Mesodermal cell (in vitro differentiated cells): ENCODE results near the gene UNCX.

ENCODE experiments used
- H3K27ac ChIP-seq: 2 replicates; pipeline ENCODE4 v1.7.0; 2013; ENCODE audit warnings: mild to moderate bottlenecking, low read depth, low read length, moderate library complexity; ENCODE audit not compliant: severe bottlenecking
- H3K36me3 ChIP-seq: 2 replicates; pipeline ENCODE4 v1.7.1; 2013; ENCODE audit warnings: mild to moderate bottlenecking, low read length, moderate library complexity; ENCODE audit not compliant: control insufficient read depth, insufficient read depth
- H3K4me1 ChIP-seq: one replicate; pipeline ENCODE4 v1.7.1; 2013; ENCODE audit warnings: mild to moderate bottlenecking, low read length; ENCODE audit not compliant: insufficient read depth, control insufficient read depth, poor library complexity, severe bottlenecking
- H3K4me3 ChIP-seq: 2 replicates; pipeline ENCODE4 v1.7.0; 2013; ENCODE audit warnings: low read length, control low read depth, mild to moderate bottlenecking; ENCODE audit not compliant: insufficient read depth, poor library complexity, severe bottlenecking; ENCODE audit errors: extremely low read depth
- H3K9me3 ChIP-seq: 2 replicates; pipeline ENCODE4 v1.7.1; 2013; ENCODE audit warnings: mild to moderate bottlenecking, low read length, moderate library complexity; ENCODE audit not compliant: control insufficient read depth
- WGBS, 2 experiments: methylation state at CpG; one replicate each; pipeline ENCODE4 v1.1.5; 2013; ENCODE audit warnings: missing lambda C conversion rate in 2 of 2; ENCODE audit not compliant: insufficient coverage in 2 of 2; 5-methylcytosine and 5-hydroxymethylcytosine counted together

UNCX gene

GRCh38 chr7:1227071-1227804, 5.4 kb upstream of the UNCX start:
- H3K27ac ChIP-seq: no peak overlapping the region
- no peak overlapping the region for H3K4me3 ChIP-seq
- 25 to 30% methylated on average over 16 to 18 of the region's 25 CpGs for WGBS, 2 experiments
- H3K4me1 ChIP-seq: peaks cover 4% of the 10 kb centered on the region
- H3K9me3 ChIP-seq: no peaks in the 10 kb centered on the region
- no peaks in the 10 kb centered on the region for H3K36me3 ChIP-seq

GRCh38 chr7:1227814-1228544, 4.7 kb upstream of the UNCX start:
- no peaks in the 10 kb centered on the region for H3K36me3 ChIP-seq
- no peak overlapping the region for H3K4me3 ChIP-seq
- H3K4me1 ChIP-seq: peaks cover 4% of the 10 kb centered on the region
- no peaks in the 10 kb centered on the region for H3K9me3 ChIP-seq
- 2 to 6% methylated on average over 10 of the region's 13 CpGs for WGBS, 2 experiments
- no peak overlapping the region for H3K27ac ChIP-seq

GRCh38 chr7:1228545-1229201, 4.0 kb upstream of the UNCX start:
- Histone ChIP-seq H3K9me3 (no peaks in the 10 kb centered on the region), H3K4me1 (peaks cover 5% of the 10 kb centered on the region), H3K4me3 (no peak overlapping the region), H3K36me3 (no peaks in the 10 kb centered on the region), H3K27ac (no peak overlapping the region)
- 7 to 11% methylated on average over 6 to 9 of the region's 17 CpGs for WGBS, 2 experiments

- Histone ChIP-seq H3K36me3 (no peaks in the 10 kb centered on the region), H3K4me1 (peaks cover 7% of the 10 kb centered on the region), H3K27ac (no peak overlapping the region), H3K9me3 (no peaks in the 10 kb centered on the region), H3K4me3 (no peak overlapping the region)
- WGBS, 2 experiments: 0 to 1% methylated on average over 12 to 47 of the region's 64 CpGs
Observed at GRCh38 chr7:1229202-1229947, 3.3 kb upstream of the UNCX start.

DNA sequence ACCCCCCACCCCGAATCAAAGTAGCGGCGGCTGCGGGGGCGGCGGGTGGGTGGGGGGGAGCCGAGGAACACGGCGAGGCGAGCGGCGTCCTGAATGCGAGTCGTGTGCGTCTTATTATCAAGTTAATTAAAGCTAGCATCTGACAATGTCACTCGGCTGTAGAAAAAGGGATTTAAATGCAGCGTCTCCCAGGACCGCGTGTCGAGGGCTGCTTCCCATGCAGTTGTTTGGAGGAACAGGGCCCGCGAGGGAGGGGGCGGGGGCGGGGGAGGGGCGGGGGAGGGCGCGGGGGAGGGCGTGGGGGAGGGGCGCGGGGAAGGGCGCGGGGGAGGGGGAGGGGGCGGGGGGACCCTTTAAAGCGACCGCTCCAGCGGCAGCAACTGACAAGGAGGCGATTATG, 2.7 kb upstream of the UNCX start:
- Histone ChIP-seq H3K9me3 (no peaks in the 10 kb centered on the region), H3K4me3 (no peak overlapping the region), H3K4me1 (peaks cover 11% of the 10 kb centered on the region), H3K36me3 (no peaks in the 10 kb centered on the region), H3K27ac (no peak overlapping the region)
- 0 to 1% methylated on average over 12 to 14 of the region's 37 CpGs for WGBS, 2 experiments

DNA sequence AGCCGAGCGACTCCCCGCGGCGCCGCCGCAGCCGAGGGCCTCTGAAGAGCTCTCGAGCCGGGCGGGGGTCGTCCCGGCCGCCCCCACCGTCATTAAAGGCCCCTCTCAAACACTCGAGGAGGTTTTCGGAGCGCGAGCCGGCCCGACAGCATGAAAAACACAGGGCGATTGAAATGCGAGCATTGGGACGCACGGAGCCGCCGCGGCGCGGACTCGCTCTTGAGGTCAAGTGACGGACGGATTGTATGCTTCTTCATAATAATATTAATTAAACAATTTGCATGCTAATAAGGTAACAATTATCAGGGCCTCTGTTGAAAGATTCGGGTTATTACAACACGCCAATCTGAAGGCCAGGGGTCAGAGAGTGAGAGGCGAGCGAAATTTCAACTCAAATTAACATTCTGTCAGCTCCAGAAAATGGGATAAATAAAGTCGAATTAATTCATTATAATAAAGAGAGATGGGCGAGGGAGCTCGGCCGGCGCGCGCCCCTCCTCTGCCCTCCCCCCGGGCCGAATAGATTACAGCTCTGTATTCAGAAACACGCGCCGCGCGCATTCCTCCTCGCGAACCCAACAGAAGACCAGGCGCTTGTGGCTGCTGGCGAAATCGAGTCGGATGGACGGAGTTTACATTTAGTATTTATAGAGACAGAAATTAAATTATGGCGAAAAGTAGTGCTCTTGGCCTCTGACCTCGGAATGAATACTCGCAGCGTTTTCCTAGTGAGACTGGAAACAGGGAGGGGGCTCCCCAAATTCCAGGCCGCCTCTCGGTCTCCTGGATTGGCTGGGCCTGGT, 2.1 kb upstream of the UNCX start:
- Histone ChIP-seq H3K4me1 (peaks cover 11% of the 10 kb centered on the region), H3K27ac (no peak overlapping the region), H3K9me3 (no peaks in the 10 kb centered on the region), H3K36me3 (no peaks in the 10 kb centered on the region), H3K4me3 (no peak overlapping the region)
- 1 to 3% methylated on average over 26 to 37 of the region's 64 CpGs for WGBS, 2 experiments

GRCh38 chr7:1231214-1232102, 1.2 kb upstream of the UNCX start:
- 1% methylated on average over 27 to 30 of the region's 40 CpGs for WGBS, 2 experiments
- Histone ChIP-seq H3K9me3 (no peaks in the 10 kb centered on the region), H3K27ac (no peak overlapping the region), H3K36me3 (no peaks in the 10 kb centered on the region), H3K4me1 (peaks cover 11% of the 10 kb centered on the region), H3K4me3 (no peak overlapping the region)

- WGBS, 2 experiments: 0 to 4% methylated on average over 4 to 5 of the region's 12 CpGs
- no peak overlapping the region for H3K4me3 ChIP-seq
- no peaks in the 10 kb centered on the region for H3K36me3 ChIP-seq
- H3K27ac ChIP-seq: no peak overlapping the region
- H3K9me3 ChIP-seq: no peaks in the 10 kb centered on the region
- H3K4me1 ChIP-seq: peaks cover 11% of the 10 kb centered on the region
Observed at GRCh38 chr7:1232103-1232466, 587 bp upstream of the UNCX start.

DNA sequence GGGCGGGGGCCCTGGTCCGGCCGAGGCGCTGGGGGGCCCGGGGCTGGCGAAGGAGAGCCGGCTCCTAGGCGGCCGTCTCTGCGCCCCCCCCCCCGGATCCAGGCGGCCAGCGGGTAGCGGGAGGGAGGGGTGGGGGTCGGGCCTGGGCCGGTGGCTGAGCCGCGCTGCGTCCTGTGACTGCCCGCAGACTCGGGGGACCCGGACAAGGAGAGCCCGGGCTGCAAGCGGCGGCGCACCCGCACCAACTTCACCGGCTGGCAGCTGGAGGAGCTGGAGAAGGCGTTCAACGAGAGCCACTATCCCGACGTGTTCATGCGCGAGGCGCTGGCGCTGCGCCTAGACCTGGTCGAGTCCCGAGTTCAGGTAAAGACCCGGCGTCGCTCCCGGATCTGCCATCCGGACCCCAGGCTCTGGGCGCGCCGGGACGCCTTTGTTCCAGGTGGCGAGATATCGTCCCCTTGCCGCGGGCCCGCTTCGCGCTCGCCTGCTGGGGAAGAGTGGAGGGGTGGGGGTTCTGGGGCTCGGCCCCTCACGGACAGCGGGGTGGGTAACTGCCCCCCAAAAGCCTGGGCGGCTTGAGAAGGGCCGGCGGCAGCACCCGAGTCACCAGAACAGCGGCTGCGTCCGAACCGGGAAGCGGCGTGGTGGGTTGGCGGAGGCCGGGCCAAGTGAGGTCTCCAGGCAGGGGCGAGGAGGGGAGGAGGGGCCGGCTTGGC, 819 bp downstream of the UNCX start:
- Histone ChIP-seq H3K27ac (no peak overlapping the region), H3K9me3 (no peaks in the 10 kb centered on the region), H3K4me3 (no peak overlapping the region), H3K4me1 (peaks cover 11% of the 10 kb centered on the region), H3K36me3 (no peaks in the 10 kb centered on the region)
- WGBS, 2 experiments: 0 to 1% methylated on average over 29 to 35 of the region's 73 CpGs
